Measurements from ENCODE around the gene TSPOAP1.
A peak's percentile ranks its signal among the peaks of the same experiment; 100 is the strongest.

Gene TSPOAP1

GRCh38 chr17:58356231-58356630, 27.6 kb upstream of the TSPOAP1 start:
- H3K14ac ChIP-seq (ENCODE audit: low read length in 2 of 2) = no peak overlapping the region
- H2AFZ ChIP-seq (ENCODE audit: low read depth, low read length) = no peak overlapping the region
- no peak overlapping the region for H2BK120ac ChIP-seq (ENCODE audit: low read depth, low read length)
- H3K9ac ChIP-seq (ENCODE audit: low read length) = no peak overlapping the region
- H3K27ac ChIP-seq (ENCODE audit: low read length, poor library complexity, severe bottlenecking) = no peak overlapping the region
- H3K18ac ChIP-seq (ENCODE audit: low read depth in 1 of 2, low read length in 2 of 2) = no peak overlapping the region
- no peak overlapping the region for H3K4ac ChIP-seq (ENCODE audit: low read depth in 1 of 2, low read length in 2 of 2)
- H3K4me2 ChIP-seq (ENCODE audit: low read length, poor library complexity, severe bottlenecking) = no peak overlapping the region
- H2BK15ac ChIP-seq (ENCODE audit: low read depth, poor library complexity, severe bottlenecking) = no peak overlapping the region
- no peaks in the 10 kb centered on the region for H3K9me3 ChIP-seq (ENCODE audit: control insufficient read depth, low read length)
- H3K36me3 ChIP-seq (ENCODE audit: control insufficient read depth in 1 of 2, insufficient read depth in 2 of 2, low read depth in 1 of 2, low read length in 2 of 2) = peaks cover 0 to 6% of the 10 kb centered on the region in 2 experiments
- H2AK5ac ChIP-seq (ENCODE audit: low read length, severe bottlenecking) = no peak overlapping the region
- no peak overlapping the region for H3K4me3 ChIP-seq (ENCODE audit: insufficient read depth in 1 of 2, low read depth in 1 of 2, low read length in 2 of 2)
- peaks cover 6% of the 10 kb centered on the region for H3K4me1 ChIP-seq (ENCODE audit: control insufficient read depth, insufficient read depth, low read depth, low read length)
- H3K27me3 ChIP-seq (ENCODE audit: control insufficient read depth in 1 of 2, insufficient read depth in 1 of 2, low read length in 2 of 2) = peaks cover under 1 to 18% of the 10 kb centered on the region in 2 experiments
- no peak overlapping the region for H2BK5ac ChIP-seq (ENCODE audit: low read depth, low read length, poor library complexity, severe bottlenecking)
- H2BK12ac ChIP-seq (ENCODE audit: low read length in 2 of 2) = no peak overlapping the region
- no peak overlapping the region for H4K8ac ChIP-seq (ENCODE audit: low read length)
- H3K23ac ChIP-seq (ENCODE audit: low read length in 2 of 2) = no peak overlapping the region
- H4K91ac ChIP-seq (ENCODE audit: low read length) = no peak overlapping the region
- peaks cover 2% of the 10 kb centered on the region for H3K79me1 ChIP-seq (replicated peaks; ENCODE audit: low read length, poor library complexity, severe bottlenecking)
- WGBS = 94% methylated on average over 1 of the region's 1 CpG
- DNase-seq = no peak

DNA sequence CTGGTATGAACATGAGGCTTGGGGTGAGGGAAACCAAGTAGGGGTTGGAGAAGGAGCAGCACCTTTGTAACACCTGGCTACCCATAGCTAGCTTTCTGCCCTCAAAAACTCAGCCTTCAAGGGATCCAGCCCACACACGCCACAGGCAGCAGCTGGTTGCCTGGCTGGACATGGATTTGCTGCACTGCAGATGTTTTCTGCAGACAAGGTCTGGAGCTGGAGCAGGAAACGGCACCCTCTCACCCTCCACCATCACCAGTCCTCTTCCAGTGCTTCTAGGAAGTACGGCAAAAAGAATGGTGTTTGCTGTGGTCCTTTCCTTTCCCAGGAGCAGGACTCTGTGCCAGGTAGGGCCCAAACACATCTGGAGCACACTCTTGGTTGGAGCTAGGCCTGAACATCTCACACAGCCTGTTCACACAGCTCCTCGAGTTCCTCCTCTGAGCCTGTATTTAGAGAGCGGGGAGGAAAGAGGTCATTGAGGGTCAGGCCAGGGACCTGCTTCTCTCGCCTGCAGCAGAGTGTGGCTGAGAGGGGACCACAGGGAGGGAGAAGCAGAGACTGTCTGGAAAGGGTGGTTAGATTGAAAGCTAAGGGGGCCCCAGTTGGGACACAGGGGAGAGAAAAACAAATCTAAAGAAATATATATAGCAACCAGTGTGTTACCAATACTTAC, 26.1 kb upstream of the TSPOAP1 start:
- H2BK12ac ChIP-seq (ENCODE audit: low read length in 2 of 2) = peak overlapping the region in 1 of 2 experiments; percentile 21
- H4K91ac ChIP-seq (ENCODE audit: low read length) = no peak overlapping the region
- H3K27me3 ChIP-seq (ENCODE audit: control insufficient read depth in 1 of 2, insufficient read depth in 1 of 2, low read length in 2 of 2) = peaks cover 0 to 18% of the 10 kb centered on the region in 2 experiments
- H3K4me3 ChIP-seq (ENCODE audit: insufficient read depth in 1 of 2, low read depth in 1 of 2, low read length in 2 of 2) = no peak overlapping the region
- no peak overlapping the region for H3K18ac ChIP-seq (ENCODE audit: low read depth in 1 of 2, low read length in 2 of 2)
- H2BK5ac ChIP-seq (ENCODE audit: low read depth, low read length, poor library complexity, severe bottlenecking) = peak overlapping the region; percentile 4
- no peak overlapping the region for H3K27ac ChIP-seq (ENCODE audit: low read length, poor library complexity, severe bottlenecking)
- peaks cover 6% of the 10 kb centered on the region for H3K79me1 ChIP-seq (replicated peaks; ENCODE audit: low read length, poor library complexity, severe bottlenecking)
- H3K9ac ChIP-seq (ENCODE audit: low read length) = no peak overlapping the region
- H3K23ac ChIP-seq (ENCODE audit: low read length in 2 of 2) = no peak overlapping the region
- H3K4me2 ChIP-seq (ENCODE audit: low read length, poor library complexity, severe bottlenecking) = no peak overlapping the region
- H2AFZ ChIP-seq (ENCODE audit: low read depth, low read length) = no peak overlapping the region
- H4K8ac ChIP-seq (ENCODE audit: low read length) = no peak overlapping the region
- WGBS = 54% methylated on average over 6 of the region's 6 CpGs
- H3K36me3 ChIP-seq (ENCODE audit: control insufficient read depth in 1 of 2, insufficient read depth in 2 of 2, low read depth in 1 of 2, low read length in 2 of 2) = peaks cover 7 to 11% of the 10 kb centered on the region in 2 experiments
- no peak for DNase-seq
- H3K9me3 ChIP-seq (ENCODE audit: control insufficient read depth, low read length) = no peaks in the 10 kb centered on the region
- H2BK120ac ChIP-seq (ENCODE audit: low read depth, low read length) = no peak overlapping the region
- H3K4ac ChIP-seq (ENCODE audit: low read depth in 1 of 2, low read length in 2 of 2) = no peak overlapping the region
- H2BK15ac ChIP-seq (ENCODE audit: low read depth, poor library complexity, severe bottlenecking) = no peak overlapping the region
- peaks cover 10% of the 10 kb centered on the region for H3K4me1 ChIP-seq (ENCODE audit: control insufficient read depth, insufficient read depth, low read depth, low read length)
- H2AK5ac ChIP-seq (ENCODE audit: low read length, severe bottlenecking) = no peak overlapping the region
- H3K14ac ChIP-seq (ENCODE audit: low read length in 2 of 2) = no peak overlapping the region

DNA sequence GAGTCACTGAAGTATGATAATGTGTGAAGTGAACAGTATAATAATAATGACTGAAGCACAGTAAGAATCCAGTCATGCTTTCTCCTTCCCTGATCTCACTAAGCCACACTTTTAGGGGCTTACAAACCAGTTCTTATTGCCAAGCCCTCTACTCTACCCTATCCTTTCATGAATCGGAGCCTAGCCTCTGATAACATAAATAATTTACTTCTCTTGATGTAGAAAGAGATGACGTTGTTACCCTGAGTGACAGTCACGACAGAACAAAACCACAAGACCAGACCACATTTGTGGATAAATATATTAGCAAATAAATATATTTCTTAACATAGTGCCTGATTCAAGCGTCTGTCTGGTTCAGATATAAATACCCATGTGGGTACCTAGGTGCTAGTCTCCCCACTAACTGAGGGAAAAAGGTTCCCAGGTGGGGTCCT, 24.8 kb upstream of the TSPOAP1 start:
- no peak overlapping the region for H3K27ac ChIP-seq (ENCODE audit: low read length, poor library complexity, severe bottlenecking)
- peaks cover 10% of the 10 kb centered on the region for H3K79me1 ChIP-seq (replicated peaks; ENCODE audit: low read length, poor library complexity, severe bottlenecking)
- H3K4ac ChIP-seq (ENCODE audit: low read depth in 1 of 2, low read length in 2 of 2) = no peak overlapping the region
- H3K18ac ChIP-seq (ENCODE audit: low read depth in 1 of 2, low read length in 2 of 2) = no peak overlapping the region
- H3K36me3 ChIP-seq (ENCODE audit: control insufficient read depth in 1 of 2, insufficient read depth in 2 of 2, low read depth in 1 of 2, low read length in 2 of 2) = peaks cover 13 to 19% of the 10 kb centered on the region in 2 experiments
- 83% methylated on average over 1 of the region's 4 CpGs for WGBS
- peaks cover 0 to 18% of the 10 kb centered on the region in 2 experiments for H3K27me3 ChIP-seq (ENCODE audit: control insufficient read depth in 1 of 2, insufficient read depth in 1 of 2, low read length in 2 of 2)
- H2AFZ ChIP-seq (ENCODE audit: low read depth, low read length) = no peak overlapping the region
- no peak overlapping the region for H3K23ac ChIP-seq (ENCODE audit: low read length in 2 of 2)
- no peak overlapping the region for H4K91ac ChIP-seq (ENCODE audit: low read length)
- H2BK12ac ChIP-seq (ENCODE audit: low read length in 2 of 2) = no peak overlapping the region
- peak overlapping the region; percentile 96 for H3K9ac ChIP-seq (ENCODE audit: low read length)
- peaks cover 10% of the 10 kb centered on the region for H3K4me1 ChIP-seq (ENCODE audit: control insufficient read depth, insufficient read depth, low read depth, low read length)
- no peak for DNase-seq
- peak overlapping the region in 1 of 2 experiments; percentile 98 for H3K4me3 ChIP-seq (ENCODE audit: insufficient read depth in 1 of 2, low read depth in 1 of 2, low read length in 2 of 2)
- no peak overlapping the region for H4K8ac ChIP-seq (ENCODE audit: low read length)
- H3K9me3 ChIP-seq (ENCODE audit: control insufficient read depth, low read length) = no peaks in the 10 kb centered on the region
- no peak overlapping the region for H3K4me2 ChIP-seq (ENCODE audit: low read length, poor library complexity, severe bottlenecking)
- no peak overlapping the region for H2AK5ac ChIP-seq (ENCODE audit: low read length, severe bottlenecking)
- H2BK120ac ChIP-seq (ENCODE audit: low read depth, low read length) = no peak overlapping the region
- no peak overlapping the region for H2BK5ac ChIP-seq (ENCODE audit: low read depth, low read length, poor library complexity, severe bottlenecking)
- H3K14ac ChIP-seq (ENCODE audit: low read length in 2 of 2) = no peak overlapping the region
- no peak overlapping the region for H2BK15ac ChIP-seq (ENCODE audit: low read depth, poor library complexity, severe bottlenecking)

DNA sequence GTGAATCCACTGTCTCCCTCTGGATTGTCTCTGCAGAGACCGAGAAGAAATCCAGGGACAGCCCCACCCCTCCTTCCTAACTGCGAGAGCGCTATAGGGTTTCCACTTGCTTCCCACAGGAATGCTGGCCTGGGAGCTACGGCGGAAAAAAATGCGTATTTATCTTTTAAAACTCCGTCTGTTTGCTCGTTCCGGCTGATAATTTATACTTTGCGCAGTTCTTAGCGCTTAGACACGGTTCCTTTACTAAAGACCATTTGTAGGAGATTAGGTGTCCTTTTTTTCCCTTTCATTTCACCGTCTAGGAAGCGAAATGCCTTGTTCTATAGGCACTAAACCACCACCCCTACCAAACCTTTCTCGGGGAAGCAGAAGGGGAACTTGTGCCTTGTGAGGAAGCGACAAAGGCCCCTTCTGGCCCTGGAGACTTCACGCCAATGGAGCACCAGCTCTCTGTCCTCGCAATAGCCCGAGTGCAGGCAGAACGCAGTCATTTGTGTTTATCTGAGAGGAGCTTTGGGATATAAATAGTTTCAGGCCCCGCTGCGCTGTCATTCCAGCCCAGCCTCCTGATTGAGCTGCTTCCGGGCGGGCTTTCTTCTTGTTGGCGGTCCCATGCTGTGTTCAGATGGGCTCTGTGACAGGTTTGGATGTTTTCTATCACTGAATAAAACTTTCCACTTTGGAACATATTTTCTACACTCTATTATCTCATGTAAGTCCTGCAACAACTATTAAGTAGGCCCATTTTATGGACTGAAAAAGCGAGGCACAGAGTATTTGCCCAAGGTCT, 24.2 kb upstream of the TSPOAP1 start:
- H3K79me1 ChIP-seq (replicated peaks; ENCODE audit: low read length, poor library complexity, severe bottlenecking) = peaks cover 13% of the 10 kb centered on the region
- peak; percentile 80 for DNase-seq
- H3K9me3 ChIP-seq (ENCODE audit: control insufficient read depth, low read length) = no peaks in the 10 kb centered on the region
- H3K36me3 ChIP-seq (ENCODE audit: control insufficient read depth in 1 of 2, insufficient read depth in 2 of 2, low read depth in 1 of 2, low read length in 2 of 2) = peaks cover 11 to 25% of the 10 kb centered on the region in 2 experiments
- H2BK12ac ChIP-seq (ENCODE audit: low read length in 2 of 2) = no peak overlapping the region
- peak overlapping the region in 1 of 2 experiments; percentile 81 for H3K14ac ChIP-seq (ENCODE audit: low read length in 2 of 2)
- no peak overlapping the region for H2BK15ac ChIP-seq (ENCODE audit: low read depth, poor library complexity, severe bottlenecking)
- H2AFZ ChIP-seq (ENCODE audit: low read depth, low read length) = peak overlapping the region; percentile 80
- WGBS = under 1% methylated on average over 17 of the region's 26 CpGs
- H4K8ac ChIP-seq (ENCODE audit: low read length) = peak overlapping the region; percentile 96
- peaks cover 10% of the 10 kb centered on the region for H3K4me1 ChIP-seq (ENCODE audit: control insufficient read depth, insufficient read depth, low read depth, low read length)
- peak overlapping the region; percentile 96 for H3K9ac ChIP-seq (ENCODE audit: low read length)
- H3K23ac ChIP-seq (ENCODE audit: low read length in 2 of 2) = no peak overlapping the region
- peak overlapping the region; percentile 86 for H3K27ac ChIP-seq (ENCODE audit: low read length, poor library complexity, severe bottlenecking)
- H2AK5ac ChIP-seq (ENCODE audit: low read length, severe bottlenecking) = no peak overlapping the region
- H3K27me3 ChIP-seq (ENCODE audit: control insufficient read depth in 1 of 2, insufficient read depth in 1 of 2, low read length in 2 of 2) = peaks cover 0 to 14% of the 10 kb centered on the region in 2 experiments
- peak overlapping the region in 1 of 2 experiments; percentile 64 for H3K18ac ChIP-seq (ENCODE audit: low read depth in 1 of 2, low read length in 2 of 2)
- no peak overlapping the region for H4K91ac ChIP-seq (ENCODE audit: low read length)
- H2BK120ac ChIP-seq (ENCODE audit: low read depth, low read length) = no peak overlapping the region
- H3K4me3 ChIP-seq (ENCODE audit: insufficient read depth in 1 of 2, low read depth in 1 of 2, low read length in 2 of 2) = peak overlapping the region; percentile 88 to 98
- H3K4me2 ChIP-seq (ENCODE audit: low read length, poor library complexity, severe bottlenecking) = peak overlapping the region; percentile 93
- H2BK5ac ChIP-seq (ENCODE audit: low read depth, low read length, poor library complexity, severe bottlenecking) = peak overlapping the region; percentile 74
- peak overlapping the region; percentile 57 to 64 for H3K4ac ChIP-seq (ENCODE audit: low read depth in 1 of 2, low read length in 2 of 2)
